GM06990 (cell line): ENCODE measurements around the gene HOXB6.
A peak's percentile ranks its signal among the peaks of the same experiment; 100 is the strongest.

Source experiments
- DNase-seq: peaks from one replicate; pipeline ENCODE4 v3.0.0-alpha.2; 2011; ENCODE audit not compliant: insufficient read length; ENCODE audit errors: extremely low read depth
- H3K27me3 ChIP-seq: replicated peaks from 2 replicates; pipeline ENCODE4 v1.6.0; 2011; ENCODE audit warnings: low read length; ENCODE audit not compliant: control insufficient read depth, insufficient read depth
- H3K36me3 ChIP-seq: 2 replicates; pipeline ENCODE4 v1.5.1; 2011; ENCODE audit warnings: low read length; ENCODE audit not compliant: control insufficient read depth, insufficient read depth
- H3K4me3 ChIP-seq: replicated peaks from 2 replicates; pipeline ENCODE4 v1.5.1; 2011; ENCODE audit warnings: low read depth, mild to moderate bottlenecking, control low read depth, low read length
- CTCF ChIP-seq: IDR thresholded peaks from 2 replicates; pipeline ENCODE4 v1.5.1; 2011; ENCODE audit warnings: low read length, control low read depth, mild to moderate bottlenecking, inconsistent platforms; ENCODE audit not compliant: insufficient read depth, poor library complexity, severe bottlenecking

HOXB6 gene

GRCh38 chr17:48608494-48608834 is 3.7 kb upstream of the HOXB6 start:
- DNase-seq, result no peak
- no peaks in the 10 kb centered on the region for H3K27me3 ChIP-seq
- no peak overlapping the region for H3K4me3 ChIP-seq
- H3K36me3 ChIP-seq, result no peaks in the 10 kb centered on the region
- no peak for TF ChIP-seq CTCF

- no peak for DNase-seq
- H3K36me3 ChIP-seq, result no peaks in the 10 kb centered on the region
- TF ChIP-seq CTCF, result no peak
- H3K4me3 ChIP-seq, result no peak overlapping the region
- H3K27me3 ChIP-seq, result no peaks in the 10 kb centered on the region
Measured at GRCh38 chr17:48606892-48607614, 2.3 kb upstream of the HOXB6 start.

GRCh38 chr17:48605991-48606891 is 1.5 kb upstream of the HOXB6 start:
- Histone ChIP-seq H3K4me3 (no peak overlapping the region), H3K27me3 (no peaks in the 10 kb centered on the region; the same call in 1 of the 2 replicates), H3K36me3 (no peaks in the 10 kb centered on the region)
- DNase-seq, result no peak
- TF ChIP-seq CTCF, result no peak

GRCh38 chr17:48605409-48605919 is 678 bp upstream of the HOXB6 start:
- no peak for TF ChIP-seq CTCF
- DNase-seq, result no peak
- Histone ChIP-seq H3K36me3 (no peaks in the 10 kb centered on the region), H3K27me3 (no peaks in the 10 kb centered on the region; the same call in 1 of the 2 replicates), H3K4me3 (no peak overlapping the region; the same call in 1 of the 2 replicates)

GRCh38 chr17:48603959-48604769 is 622 bp downstream of the HOXB6 start:
- Histone ChIP-seq H3K4me3 (peak overlapping the region; percentile 63), H3K36me3 (no peaks in the 10 kb centered on the region), H3K27me3 (no peaks in the 10 kb centered on the region; the same call in 1 of the 2 replicates)
- no peak for DNase-seq
- TF ChIP-seq CTCF, result no peak
